ENCODE data around the gene PPP3CB. TPM values are rescaled to one million over a fixed set of nuclear protein-coding genes. Genes with fewer than 3 reads are reported as not detected.

The PPP3CB gene
- total and polyA plus RNA-seq, 3 donors from 2014 or later = 51.0 to 56.8 (median 52.9) TPM

DNA sequence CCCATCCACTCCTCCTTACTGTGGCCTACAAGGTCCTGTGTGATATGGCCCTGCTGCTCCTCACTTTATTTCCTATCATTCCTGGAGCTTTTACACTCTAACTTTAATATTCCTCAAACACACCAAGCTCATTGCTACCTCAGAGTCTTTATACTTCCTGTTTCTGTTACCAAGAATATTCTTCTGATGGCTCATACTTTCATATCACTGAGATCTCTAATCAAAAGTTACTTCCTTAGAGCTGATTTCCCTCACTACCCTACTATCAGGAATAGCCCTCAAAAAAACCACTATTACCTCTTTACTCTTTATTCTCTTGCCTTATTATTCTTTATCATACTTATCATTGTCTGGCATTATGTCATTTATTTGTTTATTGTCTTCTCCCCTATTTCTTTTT, 5.8 kb upstream of the PPP3CB start:
- no peak for DNase-seq
- intact Hi-C loops (cut with DNase I; ENCODE audit: low total_unique reads) = no loop called here
- Histone ChIP-seq H3K27ac (no peak overlapping the region), H3K4me1 (no peaks in the 10 kb centered on the region), H3K27me3 (no peaks in the 10 kb centered on the region), H3K36me3 (ENCODE audit: low read depth, missing control alignments) (no peaks in the 10 kb centered on the region), H3K4me3 (no peak overlapping the region), H3K9me3 (no peaks in the 10 kb centered on the region)
- no peak for TF ChIP-seq POLR2A (IDR thresholded peaks at IDR 0.05)
- TF ChIP-seq, protein P1, sequence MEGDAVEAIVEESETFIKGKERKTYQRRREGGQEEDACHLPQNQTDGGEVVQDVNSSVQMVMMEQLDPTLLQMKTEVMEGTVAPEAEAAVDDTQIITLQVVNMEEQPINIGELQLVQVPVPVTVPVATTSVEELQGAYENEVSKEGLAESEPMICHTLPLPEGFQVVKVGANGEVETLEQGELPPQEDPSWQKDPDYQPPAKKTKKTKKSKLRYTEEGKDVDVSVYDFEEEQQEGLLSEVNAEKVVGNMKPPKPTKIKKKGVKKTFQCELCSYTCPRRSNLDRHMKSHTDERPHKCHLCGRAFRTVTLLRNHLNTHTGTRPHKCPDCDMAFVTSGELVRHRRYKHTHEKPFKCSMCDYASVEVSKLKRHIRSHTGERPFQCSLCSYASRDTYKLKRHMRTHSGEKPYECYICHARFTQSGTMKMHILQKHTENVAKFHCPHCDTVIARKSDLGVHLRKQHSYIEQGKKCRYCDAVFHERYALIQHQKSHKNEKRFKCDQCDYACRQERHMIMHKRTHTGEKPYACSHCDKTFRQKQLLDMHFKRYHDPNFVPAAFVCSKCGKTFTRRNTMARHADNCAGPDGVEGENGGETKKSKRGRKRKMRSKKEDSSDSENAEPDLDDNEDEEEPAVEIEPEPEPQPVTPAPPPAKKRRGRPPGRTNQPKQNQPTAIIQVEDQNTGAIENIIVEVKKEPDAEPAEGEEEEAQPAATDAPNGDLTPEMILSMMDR (IDR thresholded peaks at IDR 0.05) = no peak

GRCh38 chr10:73497623-73498022, 1.8 kb upstream of the PPP3CB start:
- Histone ChIP-seq H3K27me3 (no peaks in the 10 kb centered on the region), H3K4me3 (no peak overlapping the region), H3K36me3 (ENCODE audit: low read depth, missing control alignments) (no peaks in the 10 kb centered on the region), H3K27ac (no peak overlapping the region), H3K4me1 (peaks cover 9% of the 10 kb centered on the region), H3K9me3 (no peaks in the 10 kb centered on the region)
- DNase-seq = no peak
- TF ChIP-seq, protein P1 (IDR thresholded peaks at IDR 0.05) = no peak
- no peak for TF ChIP-seq POLR2A (IDR thresholded peaks at IDR 0.05)
- intact Hi-C loops (cut with DNase I; ENCODE audit: low total_unique reads) = no loop called here
- 64 to 91% methylated on average over 2 of the region's 2 CpGs for WGBS, 2 donors

- intact Hi-C loops (cut with DNase I; ENCODE audit: low total_unique reads) = no loop called here
- 0% methylated on average over 11 to 53 of the region's 55 CpGs for WGBS, 2 donors
- Histone ChIP-seq H3K27ac (peak overlapping the region; percentile 96 to 97), H3K9me3 (no peaks in the 10 kb centered on the region), H3K36me3 (ENCODE audit: low read depth, missing control alignments) (no peaks in the 10 kb centered on the region), H3K4me3 (peak overlapping the region; percentile 88 to 96), H3K27me3 (no peaks in the 10 kb centered on the region), H3K4me1 (peaks cover 11% of the 10 kb centered on the region)
- peak; percentile 84 for DNase-seq
- TF ChIP-seq, protein P1 (IDR thresholded peaks at IDR 0.05) = no peak
- no peak for TF ChIP-seq POLR2A (IDR thresholded peaks at IDR 0.05)
Measured at GRCh38 chr10:73495226-73495883, 469 bp downstream of the PPP3CB start.

DNA sequence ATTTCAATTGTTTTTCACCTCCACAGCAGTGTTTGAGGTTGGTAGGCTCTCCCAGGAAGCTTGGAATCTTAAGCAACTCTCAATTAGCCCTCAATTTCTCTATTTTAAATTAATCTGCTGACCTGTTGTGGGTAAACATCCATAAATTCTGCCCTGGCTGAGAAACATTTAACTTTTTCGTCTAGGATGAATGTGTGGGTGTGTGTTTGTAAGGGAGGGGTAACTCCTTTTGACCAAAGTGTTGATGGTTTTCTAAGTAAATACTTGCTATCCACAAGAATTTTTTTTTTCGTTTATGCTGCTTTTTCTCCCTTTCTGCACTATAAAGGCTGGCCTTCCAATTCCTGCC, 973 bp downstream of the PPP3CB start:
- DNase-seq = no peak
- no peak for TF ChIP-seq POLR2A (IDR thresholded peaks at IDR 0.05)
- TF ChIP-seq, protein P1 (IDR thresholded peaks at IDR 0.05) = no peak
- peaks cover 11% of the 10 kb centered on the region for H3K4me1 ChIP-seq
- peak overlapping the region; percentile 96 to 97 for H3K27ac ChIP-seq
- 0% methylated on average over 2 of the region's 2 CpGs for WGBS, 2 donors
- no peaks in the 10 kb centered on the region for H3K36me3 ChIP-seq (ENCODE audit: low read depth, missing control alignments)
- intact Hi-C loops (cut with DNase I; ENCODE audit: low total_unique reads) = no loop called here
- H3K27me3 ChIP-seq = no peaks in the 10 kb centered on the region
- H3K4me3 ChIP-seq = peak overlapping the region; percentile 88 to 96
- H3K9me3 ChIP-seq = no peaks in the 10 kb centered on the region

- H3K36me3 ChIP-seq (ENCODE audit: low read depth, missing control alignments) = no peaks in the 10 kb centered on the region
- peaks cover 11% of the 10 kb centered on the region for H3K4me1 ChIP-seq
- H3K9me3 ChIP-seq = no peaks in the 10 kb centered on the region
- TF ChIP-seq POLR2A (IDR thresholded peaks at IDR 0.05) = no peak
- TF ChIP-seq, protein P1 (IDR thresholded peaks at IDR 0.05) = no peak
- peak overlapping the region in 1 of 2 donors; percentile 96 for H3K27ac ChIP-seq
- DNase-seq = no peak
- 54 to 76% methylated on average over 15 of the region's 15 CpGs for WGBS, 2 donors
- peak overlapping the region in 1 of 2 donors; percentile 88 for H3K4me3 ChIP-seq
- H3K27me3 ChIP-seq = no peaks in the 10 kb centered on the region
- intact Hi-C loops (cut with DNase I; ENCODE audit: low total_unique reads) = no loop called here
Measured at GRCh38 chr10:73494213-73494612, 1.6 kb downstream of the PPP3CB start.
